HG03139 (cell line): ENCODE results near the gene SLC8B1.

Source experiments
- ATAC-seq: cut with Tn5 transposase; IDR thresholded peaks from one replicate; pipeline ENCODE4 v1.9.1; 2021; ENCODE audit not compliant: unreplicated experiment

The SLC8B1 gene

GRCh38 chr12:113325916-113326315, 9.0 kb downstream of the SLC8B1 start:
- no peak for ATAC-seq

- ATAC-seq, result no peak
Observed at GRCh38 chr12:113322343-113322742, 12.6 kb downstream of the SLC8B1 start.

- ATAC-seq, result no peak
Observed at GRCh38 chr12:113320401-113320800, 14.5 kb downstream of the SLC8B1 start.

GRCh38 chr12:113318900-113319628, 15.8 kb downstream of the SLC8B1 start:
- no peak for ATAC-seq

- no peak for ATAC-seq
Observed at GRCh38 chr12:113318046-113318656, 16.8 kb downstream of the SLC8B1 start.

GRCh38 chr12:113317122-113317521, 17.8 kb downstream of the SLC8B1 start:
- ATAC-seq, result no peak

GRCh38 chr12:113316155-113316554, 18.8 kb downstream of the SLC8B1 start:
- no peak for ATAC-seq

- no peak for ATAC-seq
Observed at GRCh38 chr12:113315358-113315757, 19.6 kb downstream of the SLC8B1 start.

- no peak for ATAC-seq
Observed at GRCh38 chr12:113314121-113314529, 20.8 kb downstream of the SLC8B1 start.

- ATAC-seq, result no peak
Observed at GRCh38 chr12:113310489-113310888, 24.4 kb downstream of the SLC8B1 start.

- no peak for ATAC-seq
Observed at GRCh38 chr12:113306382-113306781, 28.5 kb downstream of the SLC8B1 start.

- ATAC-seq, result no peak
Observed at GRCh38 chr12:113305281-113305856, 29.5 kb downstream of the SLC8B1 start.

GRCh38 chr12:113302886-113303640, 31.8 kb downstream of the SLC8B1 start:
- ATAC-seq, result no peak

GRCh38 chr12:113302466-113302865, 32.4 kb downstream of the SLC8B1 start:
- ATAC-seq, result no peak

GRCh38 chr12:113301811-113302210, 33.1 kb downstream of the SLC8B1 start:
- ATAC-seq, result no peak

- ATAC-seq, result no peak
Observed at GRCh38 chr12:113299619-113300237, 35.2 kb downstream of the SLC8B1 start.

GRCh38 chr12:113298861-113299545, 35.9 kb downstream of the SLC8B1 start:
- no peak for ATAC-seq

GRCh38 chr12:113298472-113298817, 36.5 kb downstream of the SLC8B1 start:
- no peak for ATAC-seq

GRCh38 chr12:113297621-113298471, 37.1 kb downstream of the SLC8B1 start:
- ATAC-seq, result no peak

- no peak for ATAC-seq
Observed at GRCh38 chr12:113297214-113297587, 37.7 kb downstream of the SLC8B1 start.
